ENCODE measurements around the gene CXCL11. TPM values are rescaled to one million over a fixed set of nuclear protein-coding genes. Genes with fewer than 3 reads are reported as not detected.

CXCL11 gene
- polyA plus RNA-seq, 1 donor from 2014 or later = 0.33 TPM

DNA sequence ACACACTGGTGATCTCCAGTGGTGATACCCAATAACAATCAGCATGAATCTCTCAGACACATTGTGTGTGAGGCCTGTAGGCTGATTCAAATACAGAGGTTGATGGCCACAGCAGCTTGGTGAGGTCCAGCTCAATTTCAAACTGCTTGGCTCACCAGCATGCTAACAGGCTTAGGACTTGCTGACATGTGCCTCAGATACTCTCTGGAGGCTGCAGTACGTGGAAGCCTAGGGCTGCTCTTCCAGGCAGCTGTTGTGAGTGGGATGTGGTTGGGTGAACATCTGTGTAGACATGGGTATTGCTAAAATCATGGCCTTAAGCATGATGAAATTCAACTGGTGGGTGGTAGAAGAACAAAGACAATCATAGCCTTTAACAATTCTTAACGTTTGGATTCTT is 32.8 kb downstream of the CXCL11 start:
- TF ChIP-seq TAF1 (IDR thresholded peaks at IDR 0.05; ENCODE audit: low read depth) (no peak), RAD21 (conservative IDR thresholded peaks at IDR 0.05) (no peak), MXI1 (conservative IDR thresholded peaks at IDR 0.05; ENCODE audit: poor library complexity, severe bottlenecking) (no peak), SMC3 (conservative IDR thresholded peaks at IDR 0.05; ENCODE audit: poor library complexity) (no peak), EP300 (conservative IDR thresholded peaks at IDR 0.05; ENCODE audit: poor library complexity, severe bottlenecking) (no peak)
- TF ChIP-seq, protein P1, sequence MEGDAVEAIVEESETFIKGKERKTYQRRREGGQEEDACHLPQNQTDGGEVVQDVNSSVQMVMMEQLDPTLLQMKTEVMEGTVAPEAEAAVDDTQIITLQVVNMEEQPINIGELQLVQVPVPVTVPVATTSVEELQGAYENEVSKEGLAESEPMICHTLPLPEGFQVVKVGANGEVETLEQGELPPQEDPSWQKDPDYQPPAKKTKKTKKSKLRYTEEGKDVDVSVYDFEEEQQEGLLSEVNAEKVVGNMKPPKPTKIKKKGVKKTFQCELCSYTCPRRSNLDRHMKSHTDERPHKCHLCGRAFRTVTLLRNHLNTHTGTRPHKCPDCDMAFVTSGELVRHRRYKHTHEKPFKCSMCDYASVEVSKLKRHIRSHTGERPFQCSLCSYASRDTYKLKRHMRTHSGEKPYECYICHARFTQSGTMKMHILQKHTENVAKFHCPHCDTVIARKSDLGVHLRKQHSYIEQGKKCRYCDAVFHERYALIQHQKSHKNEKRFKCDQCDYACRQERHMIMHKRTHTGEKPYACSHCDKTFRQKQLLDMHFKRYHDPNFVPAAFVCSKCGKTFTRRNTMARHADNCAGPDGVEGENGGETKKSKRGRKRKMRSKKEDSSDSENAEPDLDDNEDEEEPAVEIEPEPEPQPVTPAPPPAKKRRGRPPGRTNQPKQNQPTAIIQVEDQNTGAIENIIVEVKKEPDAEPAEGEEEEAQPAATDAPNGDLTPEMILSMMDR (IDR thresholded peaks at IDR 0.05; ENCODE audit: poor library complexity, severe bottlenecking) = no peak
- TF ChIP-seq, protein P2, sequence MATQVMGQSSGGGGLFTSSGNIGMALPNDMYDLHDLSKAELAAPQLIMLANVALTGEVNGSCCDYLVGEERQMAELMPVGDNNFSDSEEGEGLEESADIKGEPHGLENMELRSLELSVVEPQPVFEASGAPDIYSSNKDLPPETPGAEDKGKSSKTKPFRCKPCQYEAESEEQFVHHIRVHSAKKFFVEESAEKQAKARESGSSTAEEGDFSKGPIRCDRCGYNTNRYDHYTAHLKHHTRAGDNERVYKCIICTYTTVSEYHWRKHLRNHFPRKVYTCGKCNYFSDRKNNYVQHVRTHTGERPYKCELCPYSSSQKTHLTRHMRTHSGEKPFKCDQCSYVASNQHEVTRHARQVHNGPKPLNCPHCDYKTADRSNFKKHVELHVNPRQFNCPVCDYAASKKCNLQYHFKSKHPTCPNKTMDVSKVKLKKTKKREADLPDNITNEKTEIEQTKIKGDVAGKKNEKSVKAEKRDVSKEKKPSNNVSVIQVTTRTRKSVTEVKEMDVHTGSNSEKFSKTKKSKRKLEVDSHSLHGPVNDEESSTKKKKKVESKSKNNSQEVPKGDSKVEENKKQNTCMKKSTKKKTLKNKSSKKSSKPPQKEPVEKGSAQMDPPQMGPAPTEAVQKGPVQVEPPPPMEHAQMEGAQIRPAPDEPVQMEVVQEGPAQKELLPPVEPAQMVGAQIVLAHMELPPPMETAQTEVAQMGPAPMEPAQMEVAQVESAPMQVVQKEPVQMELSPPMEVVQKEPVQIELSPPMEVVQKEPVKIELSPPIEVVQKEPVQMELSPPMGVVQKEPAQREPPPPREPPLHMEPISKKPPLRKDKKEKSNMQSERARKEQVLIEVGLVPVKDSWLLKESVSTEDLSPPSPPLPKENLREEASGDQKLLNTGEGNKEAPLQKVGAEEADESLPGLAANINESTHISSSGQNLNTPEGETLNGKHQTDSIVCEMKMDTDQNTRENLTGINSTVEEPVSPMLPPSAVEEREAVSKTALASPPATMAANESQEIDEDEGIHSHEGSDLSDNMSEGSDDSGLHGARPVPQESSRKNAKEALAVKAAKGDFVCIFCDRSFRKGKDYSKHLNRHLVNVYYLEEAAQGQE (IDR thresholded peaks at IDR 0.05; ENCODE audit: borderline replicate concordance) = no peak
- no peak overlapping the region for H2AFZ ChIP-seq (ENCODE audit: low read depth, low read length)

DNA sequence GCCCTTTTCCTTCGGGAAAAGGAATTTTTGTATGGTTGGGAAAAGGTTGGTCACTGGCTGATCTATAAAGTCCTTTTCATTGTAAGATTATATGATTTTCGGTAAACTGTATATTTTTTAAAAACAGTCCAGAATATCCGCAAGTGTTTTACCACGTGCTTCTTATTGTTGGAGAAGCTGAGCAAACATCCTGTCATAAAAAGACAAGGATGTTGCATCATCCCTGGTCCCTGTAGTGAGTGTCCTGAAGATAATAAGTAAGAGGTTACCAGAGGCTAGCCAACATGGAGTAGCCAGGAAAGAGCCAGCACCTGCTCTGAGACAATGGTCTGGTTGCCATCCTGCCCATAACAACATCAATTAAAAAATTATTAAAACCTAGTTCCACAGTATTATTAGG is 33.7 kb downstream of the CXCL11 start:
- no peaks in the 10 kb centered on the region for H3F3A ChIP-seq (ENCODE audit: insufficient read depth, low read length, poor library complexity, severe bottlenecking)
- H3K27me3 ChIP-seq (ENCODE audit: insufficient read depth, low read depth, low read length) = no peaks in the 10 kb centered on the region
- no peak overlapping the region for H3K27ac ChIP-seq (ENCODE audit: low read length)
- H3K9me3 ChIP-seq (ENCODE audit: low read length) = no peaks in the 10 kb centered on the region
- no peaks in the 10 kb centered on the region for H3K79me2 ChIP-seq (replicated peaks; ENCODE audit: insufficient read depth, low read length)
- no peaks in the 10 kb centered on the region for H3K9me2 ChIP-seq (ENCODE audit: insufficient read depth, low read length)
- TF ChIP-seq, protein P1 (IDR thresholded peaks at IDR 0.05; ENCODE audit: poor library complexity, severe bottlenecking) = no peak
- no peak for TF ChIP-seq EZH2 (IDR thresholded peaks at IDR 0.05; ENCODE audit: borderline replicate concordance, insufficient read depth, low read length, poor library complexity, severe bottlenecking)
- TF ChIP-seq, protein P2 (IDR thresholded peaks at IDR 0.05; ENCODE audit: borderline replicate concordance) = no peak
- no peak for TF ChIP-seq POLR2AphosphoS5 (IDR thresholded peaks at IDR 0.05)
- TF ChIP-seq RAD21 (conservative IDR thresholded peaks at IDR 0.05) = no peak
- TF ChIP-seq MXI1 (conservative IDR thresholded peaks at IDR 0.05; ENCODE audit: poor library complexity, severe bottlenecking) = no peak
- TF ChIP-seq TAF1 (IDR thresholded peaks at IDR 0.05; ENCODE audit: low read depth) = no peak
- TF ChIP-seq EP300 (conservative IDR thresholded peaks at IDR 0.05; ENCODE audit: poor library complexity, severe bottlenecking) = no peak
- TF ChIP-seq SMC3 (conservative IDR thresholded peaks at IDR 0.05; ENCODE audit: poor library complexity) = no peak
- no peaks in the 10 kb centered on the region for H3K36me3 ChIP-seq (ENCODE audit: insufficient read depth, low read length)
- H3K4me3 ChIP-seq (ENCODE audit: low read length) = no peak overlapping the region
- no peaks in the 10 kb centered on the region for H4K20me1 ChIP-seq (ENCODE audit: insufficient read depth)
- no peak overlapping the region for H3K9ac ChIP-seq (ENCODE audit: low read length)
- H3K4me2 ChIP-seq (ENCODE audit: low read length) = no peak overlapping the region
- H2AFZ ChIP-seq (ENCODE audit: low read depth, low read length) = no peak overlapping the region

More for the DNA sequence above, 32.8 kb downstream of the CXCL11 start:
- Histone ChIP-seq H4K20me1 (ENCODE audit: insufficient read depth) (no peaks in the 10 kb centered on the region), H3K36me3 (ENCODE audit: insufficient read depth, low read length) (no peaks in the 10 kb centered on the region), H3K79me2 (replicated peaks; ENCODE audit: insufficient read depth, low read length) (no peaks in the 10 kb centered on the region), H3K4me2 (ENCODE audit: low read length) (no peak overlapping the region), H3K9me3 (ENCODE audit: low read length) (no peaks in the 10 kb centered on the region), H3K27ac (ENCODE audit: low read length) (no peak overlapping the region), H3K9me2 (ENCODE audit: insufficient read depth, low read length) (no peaks in the 10 kb centered on the region), H3K9ac (ENCODE audit: low read length) (no peak overlapping the region), H3K4me3 (ENCODE audit: low read length) (no peak overlapping the region), H3F3A (ENCODE audit: insufficient read depth, low read length, poor library complexity, severe bottlenecking) (no peaks in the 10 kb centered on the region), H3K27me3 (ENCODE audit: insufficient read depth, low read depth, low read length) (no peaks in the 10 kb centered on the region)
